OCI-LY1 (cell line): ENCODE results near the gene DNAAF3.

Source experiments
- CTCF ChIP-seq: fragments of 200-600 bp; sonication (generic), shearing (Covaris generic); IDR thresholded peaks from 2 replicates; pipeline ENCODE4 v1.5.1; 2017; ENCODE audit warnings: mild to moderate bottlenecking, antibody characterized with exemption, low read length, moderate library complexity, mixed read lengths
- EZH2 ChIP-seq: fragments of 200-600 bp; sonication (generic), shearing (Covaris generic); IDR thresholded peaks from 2 replicates; pipeline ENCODE4 v1.8.0; 2017; ENCODE audit warnings: borderline replicate concordance, mixed run types, mild to moderate bottlenecking, antibody characterized with exemption, low read length, moderate library complexity, mixed read lengths

GRCh38 chr19:55153652-55154264 is 12.7 kb downstream of the DNAAF3 start:
- TF ChIP-seq CTCF (no peak), EZH2 (no peak)
